A549 (cell line): ENCODE data around the gene SDF2L1.

Experiments
- POLR2A ChIP-seq: IDR thresholded peaks from 2 replicates; pipeline ENCODE4 v1.6.1; 2012; ENCODE audit warnings: mild to moderate bottlenecking, low read length
- TF ChIP-seq, protein P1 (sequence below): fragments of 200-600 bp; sonication (generic); IDR thresholded peaks from 2 replicates; pipeline ENCODE4 v1.6.1; 2016; ENCODE audit warnings: antibody characterized with exemption, mild to moderate bottlenecking, moderate library complexity

DNA sequence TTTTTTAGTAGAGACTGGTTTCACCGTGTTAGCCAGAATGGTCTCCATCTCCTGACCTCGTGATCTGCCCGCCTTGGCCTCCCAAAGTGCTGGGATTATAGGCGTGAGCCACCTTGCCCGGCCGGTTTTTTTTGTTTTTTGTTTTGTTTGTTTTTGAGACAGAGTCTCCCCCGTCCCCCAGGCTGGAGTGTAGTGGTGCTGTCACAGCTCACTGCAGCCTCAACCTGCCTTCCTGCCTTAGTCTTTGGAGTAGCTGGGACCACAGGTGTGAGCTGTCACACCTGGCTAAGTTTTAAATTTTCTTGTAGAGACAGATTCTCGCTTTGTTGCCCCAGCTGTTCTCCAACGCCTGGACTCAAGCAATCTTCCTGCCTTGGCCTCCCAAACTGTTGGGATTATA, 26.9 kb downstream of the SDF2L1 start:
- TF ChIP-seq, protein P1, sequence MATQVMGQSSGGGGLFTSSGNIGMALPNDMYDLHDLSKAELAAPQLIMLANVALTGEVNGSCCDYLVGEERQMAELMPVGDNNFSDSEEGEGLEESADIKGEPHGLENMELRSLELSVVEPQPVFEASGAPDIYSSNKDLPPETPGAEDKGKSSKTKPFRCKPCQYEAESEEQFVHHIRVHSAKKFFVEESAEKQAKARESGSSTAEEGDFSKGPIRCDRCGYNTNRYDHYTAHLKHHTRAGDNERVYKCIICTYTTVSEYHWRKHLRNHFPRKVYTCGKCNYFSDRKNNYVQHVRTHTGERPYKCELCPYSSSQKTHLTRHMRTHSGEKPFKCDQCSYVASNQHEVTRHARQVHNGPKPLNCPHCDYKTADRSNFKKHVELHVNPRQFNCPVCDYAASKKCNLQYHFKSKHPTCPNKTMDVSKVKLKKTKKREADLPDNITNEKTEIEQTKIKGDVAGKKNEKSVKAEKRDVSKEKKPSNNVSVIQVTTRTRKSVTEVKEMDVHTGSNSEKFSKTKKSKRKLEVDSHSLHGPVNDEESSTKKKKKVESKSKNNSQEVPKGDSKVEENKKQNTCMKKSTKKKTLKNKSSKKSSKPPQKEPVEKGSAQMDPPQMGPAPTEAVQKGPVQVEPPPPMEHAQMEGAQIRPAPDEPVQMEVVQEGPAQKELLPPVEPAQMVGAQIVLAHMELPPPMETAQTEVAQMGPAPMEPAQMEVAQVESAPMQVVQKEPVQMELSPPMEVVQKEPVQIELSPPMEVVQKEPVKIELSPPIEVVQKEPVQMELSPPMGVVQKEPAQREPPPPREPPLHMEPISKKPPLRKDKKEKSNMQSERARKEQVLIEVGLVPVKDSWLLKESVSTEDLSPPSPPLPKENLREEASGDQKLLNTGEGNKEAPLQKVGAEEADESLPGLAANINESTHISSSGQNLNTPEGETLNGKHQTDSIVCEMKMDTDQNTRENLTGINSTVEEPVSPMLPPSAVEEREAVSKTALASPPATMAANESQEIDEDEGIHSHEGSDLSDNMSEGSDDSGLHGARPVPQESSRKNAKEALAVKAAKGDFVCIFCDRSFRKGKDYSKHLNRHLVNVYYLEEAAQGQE, result no peak
- TF ChIP-seq POLR2A, result no peak
